Endothelial cell of umbilical vein (primary cell): ENCODE data around the gene PRDX1. TPM values are rescaled to one million over a fixed set of nuclear protein-coding genes. Genes with fewer than 3 reads are reported as not detected.

Experiments
- BruUV-seq: library from RNA; stranded (reverse); fragments of 400-500 nt; replicated peaks from 2 replicates; lab custom pipeline; 2021; lab: Mats Ljungman, UMichigan
- CTCF ChIA-PET: fragments of 300-600, 350-600 bp; sonication (Branson Sonifier 250); formaldehyde crosslinking; loops from one replicate; lab custom pipeline; 2021; ENCODE audit warnings: antibody characterized with exemption, inconsistent platforms; lab: Charles Lee
- POLR2A ChIA-PET: fragments of 300-600, 350-600 bp; sonication (Branson Sonifier 250); formaldehyde crosslinking; loops from one replicate; lab custom pipeline; 2021; ENCODE audit warnings: antibody characterized with exemption, inconsistent platforms; lab: Charles Lee
- DNase-seq: peaks from one replicate; pipeline ENCODE4 v3.0.0-alpha.2; 2011; ENCODE audit warnings: low read depth, low spot score
- FAIRE-seq: peaks from 2 replicates; lab custom pipeline; 2011; peaks lifted over from hg19 to GRCh38; lab: Jason Lieb, UNC
- H2AFZ ChIP-seq: 2 replicates; pipeline ENCODE4 v1.6.0; 2012; ENCODE audit warnings: low read depth, low read length, control low read depth, inconsistent platforms
- H3K27ac ChIP-seq: 2 replicates; pipeline ENCODE4 v1.5.1; 2011; ENCODE audit warnings: low read depth, mild to moderate bottlenecking, control low read depth, low read length, moderate library complexity; ENCODE audit not compliant: insufficient read depth
- H3K27me3 ChIP-seq, 2 experiments: 2 replicates each; pipeline versions ENCODE4 v1.6.0 to v1.6.1; 2011; ENCODE audit warnings: low read length in 2 of 2, mixed read lengths in 1 of 2; ENCODE audit not compliant: control insufficient read depth in 2 of 2, insufficient read depth in 2 of 2
- H3K36me3 ChIP-seq, 2 experiments: 2 replicates in 1 of 2; 3 replicates in 1 of 2; pipeline ENCODE4 v1.5.1; 2011; ENCODE audit warnings: low read length in 2 of 2, mild to moderate bottlenecking in 1 of 2, moderate library complexity in 1 of 2; ENCODE audit not compliant: control insufficient read depth in 2 of 2, insufficient read depth in 2 of 2; ENCODE audit errors: extremely low read depth in 1 of 2
- H3K4me1 ChIP-seq: 3 replicates; pipeline ENCODE4 v1.5.1; 2011; ENCODE audit warnings: mild to moderate bottlenecking, low read length; ENCODE audit not compliant: control insufficient read depth, insufficient read depth; ENCODE audit errors: extremely low read depth
- H3K4me2 ChIP-seq: 2 replicates; pipeline ENCODE4 v1.6.1; 2011; ENCODE audit warnings: low read length, control low read depth, mixed read lengths; ENCODE audit not compliant: insufficient read depth
- H3K4me3 ChIP-seq, 3 experiments: fragments of 200-600 bp in 1 of 3; sonication (generic), shearing (Covaris generic) in 1 of 3; replicated peaks in 1 of 3; 2 replicates each; pipeline ENCODE4 v1.5.1; 2011 to 2016; ENCODE audit warnings: control low read depth in 3 of 3, low read length in 3 of 3, mild to moderate bottlenecking in 2 of 3, inconsistent platforms in 1 of 3, low read depth in 1 of 3, moderate library complexity in 1 of 3; ENCODE audit not compliant: insufficient read depth in 1 of 3
- H3K79me2 ChIP-seq: 2 replicates; pipeline ENCODE4 v1.6.0; 2012; ENCODE audit warnings: low read length, inconsistent platforms; ENCODE audit not compliant: control insufficient read depth, insufficient read depth
- H3K9ac ChIP-seq: replicated peaks from 2 replicates; pipeline ENCODE3; 2011; ENCODE audit warnings: low read length, control low read depth; ENCODE audit not compliant: insufficient read depth; ENCODE audit errors: extremely low read depth
- H3K9me1 ChIP-seq: replicated peaks from 3 replicates; pipeline ENCODE4 v1.6.0; 2011; ENCODE audit warnings: mild to moderate bottlenecking, low read length; ENCODE audit not compliant: control insufficient read depth, insufficient read depth; ENCODE audit errors: extremely low read depth
- H3K9me3 ChIP-seq: replicated peaks from 2 replicates; pipeline ENCODE4 v1.5.1; 2012; ENCODE audit warnings: low read length, inconsistent platforms; ENCODE audit not compliant: control insufficient read depth, insufficient read depth
- H4K20me1 ChIP-seq: replicated peaks from 2 replicates; pipeline ENCODE3; 2011; ENCODE audit warnings: mild to moderate bottlenecking, low read length; ENCODE audit not compliant: control insufficient read depth, insufficient read depth; ENCODE audit errors: extremely low read depth
- EZH2 ChIP-seq: IDR thresholded peaks from 2 replicates; pipeline ENCODE4 v1.6.1; 2012; ENCODE audit warnings: borderline replicate concordance, low read depth, mild to moderate bottlenecking, moderate library complexity, low read length, inconsistent platforms; ENCODE audit not compliant: severe bottlenecking
- FOS ChIP-seq: IDR thresholded peaks from 2 replicates; pipeline ENCODE4 v1.6.1; 2011; ENCODE audit warnings: mild to moderate bottlenecking, low read length, moderate library complexity, borderline replicate concordance; ENCODE audit not compliant: insufficient read depth
- GATA2 ChIP-seq: IDR thresholded peaks from 2 replicates; pipeline ENCODE4 v1.7.0; 2011; ENCODE audit warnings: low read depth, mild to moderate bottlenecking, moderate library complexity, mixed read lengths, low read length; ENCODE audit not compliant: insufficient read length, insufficient read depth
- JUN ChIP-seq: IDR thresholded peaks from 2 replicates; pipeline ENCODE4 v1.6.1; 2011; ENCODE audit warnings: borderline replicate concordance, low read depth; ENCODE audit not compliant: insufficient read length, insufficient read depth
- MAX ChIP-seq: IDR thresholded peaks from 2 replicates; pipeline ENCODE4 v1.6.1; 2011; ENCODE audit not compliant: insufficient read depth, insufficient read length
- MYC ChIP-seq: IDR thresholded peaks from one replicate; pipeline ENCODE4 v1.6.1; 2011; ENCODE audit warnings: mild to moderate bottlenecking, low read depth, low read length
- POLR2A ChIP-seq: IDR thresholded peaks from 2 replicates; pipeline ENCODE4 v1.6.1; 2012; ENCODE audit warnings: low read depth, mild to moderate bottlenecking, control low read depth, low read length
- POLR2AphosphoS5 ChIP-seq: IDR thresholded peaks from 2 replicates; pipeline ENCODE4 v1.6.1; 2012; ENCODE audit warnings: low read depth, mild to moderate bottlenecking, control low read depth, low read length, moderate library complexity; ENCODE audit not compliant: insufficient read depth
- dilution Hi-C: fragments of 300-500 bp; cut with MboI; formaldehyde crosslinking; loops from one replicate; pipeline ENCODE4 v1.15.0; 2019; ENCODE audit warnings: low sequenced_read_pairs; ENCODE audit not compliant: extremely low pct_ligation_motif_present
- intact Hi-C: fragments of 100-400 bp; cut with micrococcal nuclease; formaldehyde crosslinking; loops from one replicate; pipeline ENCODE4 v1.10.0; 2022
- polyA plus RNA-seq, 4 experiments: library from polyadenylated mRNA; depleted of rRNA in 3 of 4; stranded (reverse) in 3 of 4; unstranded in 1 of 4; fragments of >200 nt; gene quantifications; 2 replicates each; pipeline versions ENCODE4 v1.2.1 to v1.2.3, GENCODE V29; 2011 to 2012; ENCODE audit warnings: missing spikeins in 1 of 4
- total RNA-seq: library from RNA; stranded (reverse); gene quantifications from 2 replicates; pipeline ENCODE4 v1.2.3, GENCODE V29; 2021
- TF ChIP-seq, protein P1 (sequence below), 2 donors: IDR thresholded peaks; 1 replicate in 1 of 2; 2 replicates in 1 of 2; pipeline ENCODE4 v1.5.1; 2011; ENCODE audit warnings: low read length in 2 of 2, mild to moderate bottlenecking in 2 of 2, moderate library complexity in 2 of 2, control low read depth in 1 of 2, inconsistent platforms in 1 of 2, low read depth in 1 of 2; ENCODE audit not compliant: insufficient read depth in 1 of 2; ENCODE audit errors: extremely low read depth in 1 of 2

The PRDX1 gene
- total and polyA plus RNA-seq, 2 donors (not counting 3 experiments of a cell fraction or from before 2014, with no cell fraction given), result 622 to 685 TPM

- H3K27ac ChIP-seq, result no peak overlapping the region
- H3K36me3 ChIP-seq, result peaks cover 10 to 22% of the 10 kb centered on the region in 2 experiments
- H3K4me3 ChIP-seq, result no peak overlapping the region
- DNase-seq, result no peak
- H2AFZ ChIP-seq, result no peak overlapping the region
- TF ChIP-seq, protein P1, sequence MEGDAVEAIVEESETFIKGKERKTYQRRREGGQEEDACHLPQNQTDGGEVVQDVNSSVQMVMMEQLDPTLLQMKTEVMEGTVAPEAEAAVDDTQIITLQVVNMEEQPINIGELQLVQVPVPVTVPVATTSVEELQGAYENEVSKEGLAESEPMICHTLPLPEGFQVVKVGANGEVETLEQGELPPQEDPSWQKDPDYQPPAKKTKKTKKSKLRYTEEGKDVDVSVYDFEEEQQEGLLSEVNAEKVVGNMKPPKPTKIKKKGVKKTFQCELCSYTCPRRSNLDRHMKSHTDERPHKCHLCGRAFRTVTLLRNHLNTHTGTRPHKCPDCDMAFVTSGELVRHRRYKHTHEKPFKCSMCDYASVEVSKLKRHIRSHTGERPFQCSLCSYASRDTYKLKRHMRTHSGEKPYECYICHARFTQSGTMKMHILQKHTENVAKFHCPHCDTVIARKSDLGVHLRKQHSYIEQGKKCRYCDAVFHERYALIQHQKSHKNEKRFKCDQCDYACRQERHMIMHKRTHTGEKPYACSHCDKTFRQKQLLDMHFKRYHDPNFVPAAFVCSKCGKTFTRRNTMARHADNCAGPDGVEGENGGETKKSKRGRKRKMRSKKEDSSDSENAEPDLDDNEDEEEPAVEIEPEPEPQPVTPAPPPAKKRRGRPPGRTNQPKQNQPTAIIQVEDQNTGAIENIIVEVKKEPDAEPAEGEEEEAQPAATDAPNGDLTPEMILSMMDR (IDR thresholded peaks at IDR 0.05; ENCODE audit: extremely low read depth in 1 of 2, insufficient read depth in 1 of 2, low read depth in 1 of 2, low read length in 2 of 2), result no peak
- TF ChIP-seq MYC, result no peak
- no peak for TF ChIP-seq POLR2A
- no peak for TF ChIP-seq GATA2
- no peak for TF ChIP-seq POLR2AphosphoS5
- no peak for TF ChIP-seq FOS
- TF ChIP-seq JUN, result no peak
- TF ChIP-seq EZH2, result no peak
- TF ChIP-seq MAX, result no peak
- POLR2A ChIA-PET, result interaction anchor here (0.6 to 6.6 kb wide), 3 partner anchors 16 to 45 kb away, joined by 6 to 49 read pairs (median 6); partner anchors contain the start of gene PRDX1
- H3K9me1 ChIP-seq, result no peaks in the 10 kb centered on the region
- intact Hi-C loops (no loop called here), dilution Hi-C loops (no loop called here)
- no peak for FAIRE-seq
- H3K9ac ChIP-seq, result no peak overlapping the region
- no peaks in the 10 kb centered on the region for H3K4me1 ChIP-seq
- CTCF ChIA-PET, result interaction anchor here (1.1 to 9.0 kb wide), 3 partner anchors 11 to 56 kb away, joined by 3 to 148 read pairs (median 60); partner anchors contain the start of gene PRDX1
- no TSS peak for BruUV-seq
- H3K27me3 ChIP-seq, result no peaks in the 10 kb centered on the region
- no peaks in the 10 kb centered on the region for H3K9me3 ChIP-seq
- H3K4me2 ChIP-seq, result no peak overlapping the region
- H3K79me2 ChIP-seq, result peaks cover 2% of the 10 kb centered on the region
- no peaks in the 10 kb centered on the region for H4K20me1 ChIP-seq
Measured at GRCh38 chr1:45566722-45567121, 45.0 kb upstream of the PRDX1 start.
